Measurements from ENCODE around the gene SLC35A1. TPM values are rescaled to one million over a fixed set of nuclear protein-coding genes. Genes with fewer than 3 reads are reported as not detected.
"Not testable (repeated sequence)": the region's sequence is repeated elsewhere in the genome, so short reads cannot be mapped to it uniquely, and the experiment has no call there.

The SLC35A1 gene
- total RNA-seq, 4 donors from 2014 or later: 8.0 to 43.3 (median 22.7) TPM

DNA sequence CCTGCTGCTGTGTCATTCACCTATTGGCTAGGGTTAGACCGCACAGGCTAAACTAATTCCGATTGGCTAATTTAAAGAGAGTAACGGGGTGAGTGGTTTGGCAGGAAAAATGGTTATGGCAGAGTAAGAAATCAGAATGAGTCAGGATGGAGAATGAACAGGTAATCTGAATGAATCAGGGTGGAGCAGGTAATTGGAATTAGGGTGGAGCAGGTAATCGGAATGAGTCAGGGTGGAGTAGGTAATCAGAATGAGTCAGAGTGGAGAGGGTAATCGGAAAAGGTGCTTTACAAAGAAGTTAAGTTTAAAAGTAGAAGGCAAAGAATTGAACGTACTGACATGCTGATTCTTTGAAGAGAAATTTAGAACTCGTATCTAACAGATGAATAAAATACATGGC lies 11.7 kb downstream of the SLC35A1 start:
- in situ Hi-C loops (cut with MboI; ENCODE audit: low pct_ligation_motif_present in 1 of 4, low pct_unique_long_range_greater_than_20kb in 1 of 4, low sequenced_read_pairs in 3 of 4) (no loop called here), intact Hi-C loops (cut with DNase I; ENCODE audit: low total_unique reads) (no loop called here)
- no peak overlapping the region for H3K4me3 ChIP-seq
- no peak for TF ChIP-seq POLR2A (IDR thresholded peaks at IDR 0.05)
- TF ChIP-seq, protein P1, sequence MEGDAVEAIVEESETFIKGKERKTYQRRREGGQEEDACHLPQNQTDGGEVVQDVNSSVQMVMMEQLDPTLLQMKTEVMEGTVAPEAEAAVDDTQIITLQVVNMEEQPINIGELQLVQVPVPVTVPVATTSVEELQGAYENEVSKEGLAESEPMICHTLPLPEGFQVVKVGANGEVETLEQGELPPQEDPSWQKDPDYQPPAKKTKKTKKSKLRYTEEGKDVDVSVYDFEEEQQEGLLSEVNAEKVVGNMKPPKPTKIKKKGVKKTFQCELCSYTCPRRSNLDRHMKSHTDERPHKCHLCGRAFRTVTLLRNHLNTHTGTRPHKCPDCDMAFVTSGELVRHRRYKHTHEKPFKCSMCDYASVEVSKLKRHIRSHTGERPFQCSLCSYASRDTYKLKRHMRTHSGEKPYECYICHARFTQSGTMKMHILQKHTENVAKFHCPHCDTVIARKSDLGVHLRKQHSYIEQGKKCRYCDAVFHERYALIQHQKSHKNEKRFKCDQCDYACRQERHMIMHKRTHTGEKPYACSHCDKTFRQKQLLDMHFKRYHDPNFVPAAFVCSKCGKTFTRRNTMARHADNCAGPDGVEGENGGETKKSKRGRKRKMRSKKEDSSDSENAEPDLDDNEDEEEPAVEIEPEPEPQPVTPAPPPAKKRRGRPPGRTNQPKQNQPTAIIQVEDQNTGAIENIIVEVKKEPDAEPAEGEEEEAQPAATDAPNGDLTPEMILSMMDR (IDR thresholded peaks at IDR 0.05): no peak
- no peak for TF ChIP-seq POLR2AphosphoS5 (IDR thresholded peaks at IDR 0.05)
- TF ChIP-seq EP300 (IDR thresholded peaks at IDR 0.05; ENCODE audit: low read depth): no peak
- no peak for DNase-seq
- no peaks in the 10 kb centered on the region for H3K9me3 ChIP-seq
- WGBS, 2 donors (ENCODE audit: low coverage in 1 of 2): 91 to 93% methylated on average over 7 of the region's 7 CpGs
- no peaks in the 10 kb centered on the region for H3K27me3 ChIP-seq
- peak overlapping the region in 1 of 4 donors; percentile 31 for H3K27ac ChIP-seq
- peaks cover 0 to 4% (median 0%) of the 10 kb centered on the region in 4 donors for H3K36me3 ChIP-seq
- H3K4me1 ChIP-seq: no peaks in the 10 kb centered on the region

DNA sequence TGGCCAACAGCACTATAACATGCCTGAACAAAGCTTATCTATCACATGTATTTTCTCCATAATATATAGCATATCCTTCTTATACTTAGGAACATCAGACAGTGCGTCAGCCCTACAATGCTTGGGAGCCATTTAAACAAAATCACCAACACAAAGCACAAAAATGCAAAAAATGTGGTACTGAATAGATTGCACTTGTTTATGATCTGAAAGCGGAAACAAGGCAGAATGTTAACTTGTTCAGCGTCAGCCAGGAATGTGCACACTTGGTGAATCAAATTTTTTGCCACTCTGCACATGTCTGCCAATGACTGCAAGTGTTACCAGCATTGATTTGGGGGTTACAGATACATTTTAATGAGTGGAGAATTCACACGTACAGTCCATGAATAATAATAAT lies 14.8 kb downstream of the SLC35A1 start:
- WGBS, 2 donors (ENCODE audit: low coverage in 1 of 2): 90 to 93% methylated on average over 3 to 4 of the region's 4 CpGs
- in situ Hi-C loops (cut with MboI; ENCODE audit: low pct_ligation_motif_present in 1 of 4, low pct_unique_long_range_greater_than_20kb in 1 of 4, low sequenced_read_pairs in 3 of 4): no loop called here
- Histone ChIP-seq H3K27me3 (no peaks in the 10 kb centered on the region), H3K4me3 (no peak overlapping the region), H3K27ac (no peak overlapping the region), H3K4me1 (no peaks in the 10 kb centered on the region), H3K9me3 (no peaks in the 10 kb centered on the region), H3K36me3 (peaks cover 0 to 4% (median 0%) of the 10 kb centered on the region in 4 donors)
- intact Hi-C loops (cut with DNase I; ENCODE audit: low total_unique reads): no loop called here
- no peak for TF ChIP-seq EP300 (IDR thresholded peaks at IDR 0.05; ENCODE audit: low read depth)
- no peak for TF ChIP-seq POLR2AphosphoS5 (IDR thresholded peaks at IDR 0.05)
- TF ChIP-seq, protein P1 (IDR thresholded peaks at IDR 0.05): no peak
- no peak for TF ChIP-seq POLR2A (IDR thresholded peaks at IDR 0.05)
- DNase-seq: no peak

DNA sequence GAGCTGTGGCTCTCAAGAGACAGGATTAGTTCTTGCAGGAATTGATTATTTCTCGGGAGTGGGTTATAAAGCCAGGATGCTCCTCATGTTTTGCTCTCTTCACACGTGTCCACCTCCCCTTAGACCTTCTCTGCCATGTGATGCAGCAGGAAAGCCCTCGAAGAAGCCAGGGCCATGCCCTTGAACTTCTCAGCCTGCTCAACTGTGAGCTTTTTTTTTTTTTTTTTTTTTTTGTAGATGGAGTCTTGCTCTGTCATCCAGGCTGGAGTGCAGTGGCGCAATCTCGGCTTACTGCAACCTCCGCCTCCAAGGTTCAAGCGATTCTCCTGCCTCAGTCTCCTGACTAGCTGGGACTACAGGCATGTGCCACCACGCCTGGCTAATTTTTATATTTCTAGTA lies 16.6 kb downstream of the SLC35A1 start:
- WGBS, 2 donors (ENCODE audit: low coverage in 1 of 2): 95 to 100% methylated on average over 8 of the region's 8 CpGs
- H3K27me3 ChIP-seq; H3K4me1 ChIP-seq; H3K36me3 ChIP-seq; in situ Hi-C loops (cut with MboI; ENCODE audit: low pct_ligation_motif_present in 1 of 4, low pct_unique_long_range_greater_than_20kb in 1 of 4, low sequenced_read_pairs in 3 of 4); DNase-seq; H3K27ac ChIP-seq; intact Hi-C loops (cut with DNase I; ENCODE audit: low total_unique reads); H3K9me3 ChIP-seq; H3K4me3 ChIP-seq: not testable (repeated sequence)

DNA sequence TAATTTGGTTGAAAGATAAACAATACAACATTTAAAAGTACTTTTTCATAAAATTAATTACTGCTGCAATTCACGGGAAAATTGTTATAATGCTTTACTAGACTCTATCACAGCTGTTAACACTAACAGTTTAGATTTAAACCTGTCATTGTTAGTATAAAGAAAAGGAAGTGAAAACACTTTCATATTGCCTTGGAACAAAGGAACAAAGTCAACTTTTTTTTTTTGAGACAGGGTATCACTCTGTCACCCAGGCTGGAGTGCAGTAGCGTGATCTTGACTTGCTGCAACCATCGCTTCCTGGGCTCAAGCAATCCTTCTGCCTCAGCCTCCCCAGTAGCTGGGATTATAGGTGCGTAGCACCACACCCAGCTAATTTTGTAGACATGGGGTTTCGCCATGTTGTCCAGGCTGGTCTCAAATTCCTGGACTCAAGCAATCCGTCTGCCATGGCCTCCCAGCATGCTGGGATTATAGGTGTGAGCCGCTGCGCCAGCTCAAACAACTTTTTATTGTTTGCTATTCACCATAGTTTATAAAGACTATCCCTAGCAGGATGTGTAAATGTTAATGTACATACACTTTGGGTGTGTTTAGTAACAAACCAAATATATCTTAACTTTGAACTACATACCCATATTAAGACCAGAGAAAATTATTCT lies 22.1 kb downstream of the SLC35A1 start:
- intact Hi-C loops (cut with DNase I; ENCODE audit: low total_unique reads): no loop called here
- Histone ChIP-seq H3K4me1 (peaks cover 0 to 15% (median 12%) of the 10 kb centered on the region in 4 donors), H3K27ac (peak overlapping the region; percentile 56 to 79 (median 62)), H3K27me3 (no peaks in the 10 kb centered on the region), H3K9me3 (no peaks in the 10 kb centered on the region), H3K4me3 (no peak overlapping the region), H3K36me3 (peaks cover 0 to 5% (median 2%) of the 10 kb centered on the region in 4 donors)
- TF ChIP-seq, protein P1 (IDR thresholded peaks at IDR 0.05): no peak
- TF ChIP-seq EP300 (IDR thresholded peaks at IDR 0.05; ENCODE audit: low read depth): no peak
- TF ChIP-seq POLR2AphosphoS5 (IDR thresholded peaks at IDR 0.05): peak in 1 of 3 donors; percentile 54
- no peak for TF ChIP-seq POLR2A (IDR thresholded peaks at IDR 0.05)
- peak; percentile 66 for DNase-seq
- 59 to 61% methylated on average over 3 to 8 of the region's 8 CpGs for WGBS, 2 donors (ENCODE audit: low coverage in 1 of 2)
- in situ Hi-C loops (cut with MboI; ENCODE audit: low pct_ligation_motif_present in 1 of 4, low pct_unique_long_range_greater_than_20kb in 1 of 4, low sequenced_read_pairs in 3 of 4): no loop called here

DNA sequence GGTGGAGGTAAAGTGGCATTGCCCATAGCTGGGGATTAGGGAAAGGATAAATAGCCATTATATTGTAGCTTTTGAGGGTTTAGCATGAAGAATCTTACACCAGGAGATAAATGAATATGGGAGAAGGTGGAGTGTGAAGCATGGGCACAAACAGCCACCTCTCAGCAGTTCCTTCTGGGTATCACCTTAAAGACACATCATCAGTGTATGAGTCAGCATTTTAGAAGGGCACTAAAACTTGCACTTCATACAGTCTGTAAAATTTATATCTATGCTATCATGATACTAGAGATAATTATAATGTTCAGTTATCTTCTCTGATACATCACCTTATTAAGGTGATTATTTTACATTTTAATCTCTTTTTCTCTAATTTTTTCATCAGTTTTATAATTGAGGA lies 25.3 kb downstream of the SLC35A1 start:
- in situ Hi-C loops (cut with MboI; ENCODE audit: low pct_ligation_motif_present in 1 of 4, low pct_unique_long_range_greater_than_20kb in 1 of 4, low sequenced_read_pairs in 3 of 4): no loop called here
- Histone ChIP-seq H3K27me3 (no peaks in the 10 kb centered on the region), H3K36me3 (peaks cover 0 to 14% (median 2%) of the 10 kb centered on the region in 4 donors), H3K4me3 (no peak overlapping the region), H3K27ac (no peak overlapping the region), H3K4me1 (peaks cover 0 to 15% (median 12%) of the 10 kb centered on the region in 4 donors), H3K9me3 (no peaks in the 10 kb centered on the region)
- DNase-seq: no peak
- intact Hi-C loops (cut with DNase I; ENCODE audit: low total_unique reads): no loop called here
- TF ChIP-seq POLR2AphosphoS5 (IDR thresholded peaks at IDR 0.05) (no peak), POLR2A (IDR thresholded peaks at IDR 0.05) (no peak)

All from transverse colon (tissue), 4 donors.